Spleen (tissue), 7 donors: ENCODE results near the gene EXT2.

Experiments
- CTCF ChIP-seq, 11 experiments: fragments of 200-600 bp in 7 of 11; fragments of 450-650 bp in 4 of 11; sonication (generic) in 4 of 11; IDR thresholded peaks in 8 of 11; conservative IDR thresholded peaks in 3 of 11; 1 replicate in 7 of 11; 2 replicates in 4 of 11; pipeline versions ENCODE4 v1.4.0 to v1.8.0; 2016 to 2021; ENCODE audit warnings: antibody characterized with exemption in 11 of 11, inconsistent platforms in 4 of 11, mild to moderate bottlenecking in 1 of 11
- POLR2A ChIP-seq, 3 donors: fragments of 450-650 bp; IDR thresholded peaks; one replicate each; pipeline ENCODE4 v1.5.1; 2017; ENCODE audit warnings: antibody characterized with exemption in 3 of 3, mild to moderate bottlenecking in 1 of 3
- POLR2AphosphoS5 ChIP-seq, 3 donors: sonication (generic); formaldehyde crosslinking; IDR thresholded peaks; one replicate each; pipeline ENCODE4 v1.5.1; 2017; ENCODE audit warnings: antibody characterized with exemption in 3 of 3
- donor health status: DM: no; HTN: no; CAD: no; lungs with moderate emphysema.
- donor health status: DM: no; HTN: no; CAD: no.
- donor health status: DM: no; HTN: no; CAD: no.

DNA sequence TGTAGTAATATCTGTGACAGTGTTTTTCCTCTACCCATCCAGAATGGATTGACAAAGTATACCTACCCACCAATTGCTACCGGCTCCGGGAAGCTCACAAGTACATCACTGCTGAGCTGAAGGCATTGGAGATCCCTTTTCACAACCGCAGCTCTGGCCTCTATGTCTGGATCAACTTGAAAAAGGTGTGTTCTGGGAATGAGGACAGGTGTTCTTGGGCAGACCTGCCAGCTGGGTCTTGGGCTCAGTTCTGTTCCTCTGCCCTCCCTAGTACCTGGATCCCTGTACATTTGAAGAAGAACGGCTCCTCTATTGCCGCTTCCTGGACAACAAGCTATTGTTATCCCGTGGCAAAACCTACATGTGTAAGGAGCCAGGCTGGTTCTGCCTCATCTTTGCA, 37.2 kb upstream of the EXT2 start:
- TF ChIP-seq CTCF (IDR thresholded peaks at IDR 0.05 in 8 of 11, conservative IDR thresholded peaks at IDR 0.05 in 3 of 11) (no peak), POLR2A (IDR thresholded peaks at IDR 0.05) (no peak), POLR2AphosphoS5 (IDR thresholded peaks at IDR 0.05) (no peak)
